ENCODE measurements around the gene HSF4.

Gene HSF4

GRCh38 chr16:67167588-67167987, 3.0 kb downstream of the HSF4 start:
- DNase-seq (ENCODE audit: low read depth), result no peak
- H3K4me3 ChIP-seq (ENCODE audit: low read depth, low read length), result no peak overlapping the region
- TF ChIP-seq CTCF (IDR thresholded peaks at IDR 0.05; ENCODE audit: low read depth, low read length, missing control alignments), result no peak

GRCh38 chr16:67169011-67169451, 4.5 kb downstream of the HSF4 start:
- no peak for DNase-seq (ENCODE audit: low read depth)
- no peak overlapping the region for H3K4me3 ChIP-seq (ENCODE audit: low read depth, low read length)
- TF ChIP-seq CTCF (IDR thresholded peaks at IDR 0.05; ENCODE audit: low read depth, low read length, missing control alignments), result no peak

- H3K4me3 ChIP-seq (ENCODE audit: low read depth, low read length), result peak overlapping the region; percentile 61
- no peak for DNase-seq (ENCODE audit: low read depth)
- peak; percentile 80 for TF ChIP-seq CTCF (IDR thresholded peaks at IDR 0.05; ENCODE audit: low read depth, low read length, missing control alignments)
Observed at GRCh38 chr16:67169642-67170167, 5.2 kb downstream of the HSF4 start.

- peak within 1 kb of the TSS; percentile 61 for H3K4me3 ChIP-seq (ENCODE audit: low read depth, low read length)
- no peak for DNase-seq (ENCODE audit: low read depth)
- TF ChIP-seq CTCF (IDR thresholded peaks at IDR 0.05; ENCODE audit: low read depth, low read length, missing control alignments), result peak; percentile 11
Observed at GRCh38 chr16:67170168-67170948, 5.8 kb downstream of the HSF4 start, which contains the start of gene NOL3. Gene NOL3 (plus strand): TSS chr16:67170538.

GRCh38 chr16:67170949-67171649, 6.6 kb downstream of the HSF4 start:
- no peak for DNase-seq (ENCODE audit: low read depth)
- peak overlapping the region; percentile 61 for H3K4me3 ChIP-seq (ENCODE audit: low read depth, low read length)
- no peak for TF ChIP-seq CTCF (IDR thresholded peaks at IDR 0.05; ENCODE audit: low read depth, low read length, missing control alignments)

- no peak for DNase-seq (ENCODE audit: low read depth)
Observed at GRCh38 chr16:67173323-67173722, 8.8 kb downstream of the HSF4 start.

More at GRCh38 chr16:67173323-67173722, 8.8 kb downstream of the HSF4 start:
- no peak for TF ChIP-seq CTCF (IDR thresholded peaks at IDR 0.05; ENCODE audit: low read depth, low read length, missing control alignments)
- H3K4me3 ChIP-seq (ENCODE audit: low read depth, low read length), result peak overlapping the region; percentile 49

Measured in GM12864 (cell line).